ENCODE measurements around the gene PTPRU.

Gene PTPRU

DNA sequence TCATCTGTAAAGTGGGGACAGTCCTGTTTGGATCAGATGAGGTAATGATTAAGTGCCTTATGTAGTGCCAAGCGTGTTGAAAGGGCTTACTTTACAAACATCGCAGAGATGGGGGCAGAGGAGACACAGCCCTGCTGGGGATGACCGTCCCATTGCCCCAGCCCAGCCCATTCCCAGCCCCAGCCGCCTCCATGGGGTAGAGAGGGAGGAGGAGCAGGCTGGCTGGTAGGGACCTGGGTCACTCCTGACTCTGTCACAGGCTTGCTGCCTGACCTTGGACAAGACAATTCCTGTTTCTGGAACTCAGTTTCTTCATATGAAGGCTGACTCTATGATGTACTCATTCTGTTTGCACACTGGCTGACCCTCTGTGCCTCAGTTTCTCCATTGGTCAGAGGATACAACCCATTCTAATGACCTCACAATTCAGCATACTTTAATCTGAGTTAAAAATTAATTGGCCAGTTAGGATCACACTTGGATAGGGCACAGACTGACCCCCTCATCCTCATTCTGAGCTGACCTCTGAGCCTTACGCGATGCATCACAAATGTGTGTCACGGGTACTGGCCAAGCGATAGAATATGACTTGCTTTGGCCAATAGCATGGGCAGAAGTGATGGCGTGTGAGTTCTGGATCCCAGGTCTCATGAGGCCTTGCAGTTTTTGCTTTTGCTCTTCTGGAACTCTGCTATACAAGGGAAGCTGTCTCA lies 91.1 kb downstream of the PTPRU start:
- no peak overlapping the region for H3K4me2 ChIP-seq (ENCODE audit: low read depth, low read length, poor library complexity, severe bottlenecking)
- TF ChIP-seq, protein P1, sequence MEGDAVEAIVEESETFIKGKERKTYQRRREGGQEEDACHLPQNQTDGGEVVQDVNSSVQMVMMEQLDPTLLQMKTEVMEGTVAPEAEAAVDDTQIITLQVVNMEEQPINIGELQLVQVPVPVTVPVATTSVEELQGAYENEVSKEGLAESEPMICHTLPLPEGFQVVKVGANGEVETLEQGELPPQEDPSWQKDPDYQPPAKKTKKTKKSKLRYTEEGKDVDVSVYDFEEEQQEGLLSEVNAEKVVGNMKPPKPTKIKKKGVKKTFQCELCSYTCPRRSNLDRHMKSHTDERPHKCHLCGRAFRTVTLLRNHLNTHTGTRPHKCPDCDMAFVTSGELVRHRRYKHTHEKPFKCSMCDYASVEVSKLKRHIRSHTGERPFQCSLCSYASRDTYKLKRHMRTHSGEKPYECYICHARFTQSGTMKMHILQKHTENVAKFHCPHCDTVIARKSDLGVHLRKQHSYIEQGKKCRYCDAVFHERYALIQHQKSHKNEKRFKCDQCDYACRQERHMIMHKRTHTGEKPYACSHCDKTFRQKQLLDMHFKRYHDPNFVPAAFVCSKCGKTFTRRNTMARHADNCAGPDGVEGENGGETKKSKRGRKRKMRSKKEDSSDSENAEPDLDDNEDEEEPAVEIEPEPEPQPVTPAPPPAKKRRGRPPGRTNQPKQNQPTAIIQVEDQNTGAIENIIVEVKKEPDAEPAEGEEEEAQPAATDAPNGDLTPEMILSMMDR (conservative IDR thresholded peaks at IDR 0.05; ENCODE audit: low read length) = no peak
- no peak for TF ChIP-seq EZH2phosphoT487 (IDR thresholded peaks at IDR 0.05; ENCODE audit: borderline replicate concordance)
- no peaks in the 10 kb centered on the region for H3K4me1 ChIP-seq (ENCODE audit: insufficient read depth, low read length, poor library complexity, severe bottlenecking)
- no peaks in the 10 kb centered on the region for H3K36me3 ChIP-seq (ENCODE audit: insufficient read depth, low read length)
- H3K9me3 ChIP-seq (ENCODE audit: insufficient read depth, low read depth, low read length) = no peaks in the 10 kb centered on the region
- no peaks in the 10 kb centered on the region for H3F3A ChIP-seq (ENCODE audit: low read depth)
- no peaks in the 10 kb centered on the region for H3K9me2 ChIP-seq (replicated peaks; ENCODE audit: low read depth, low read length)
- H3K4me3 ChIP-seq (ENCODE audit: low read length, poor library complexity, severe bottlenecking) = no peak overlapping the region
- H3K9ac ChIP-seq (ENCODE audit: low read depth, low read length, poor library complexity, severe bottlenecking) = no peak overlapping the region
- no peaks in the 10 kb centered on the region for H3K27me3 ChIP-seq (ENCODE audit: insufficient read depth, low read length, poor library complexity, severe bottlenecking)
- no peaks in the 10 kb centered on the region for H4K20me1 ChIP-seq (ENCODE audit: insufficient read depth, low read length, poor library complexity, severe bottlenecking)
- H3K79me2 ChIP-seq (ENCODE audit: insufficient read depth, low read length) = no peaks in the 10 kb centered on the region
- no peak overlapping the region for H2AFZ ChIP-seq (ENCODE audit: low read length)

DNA sequence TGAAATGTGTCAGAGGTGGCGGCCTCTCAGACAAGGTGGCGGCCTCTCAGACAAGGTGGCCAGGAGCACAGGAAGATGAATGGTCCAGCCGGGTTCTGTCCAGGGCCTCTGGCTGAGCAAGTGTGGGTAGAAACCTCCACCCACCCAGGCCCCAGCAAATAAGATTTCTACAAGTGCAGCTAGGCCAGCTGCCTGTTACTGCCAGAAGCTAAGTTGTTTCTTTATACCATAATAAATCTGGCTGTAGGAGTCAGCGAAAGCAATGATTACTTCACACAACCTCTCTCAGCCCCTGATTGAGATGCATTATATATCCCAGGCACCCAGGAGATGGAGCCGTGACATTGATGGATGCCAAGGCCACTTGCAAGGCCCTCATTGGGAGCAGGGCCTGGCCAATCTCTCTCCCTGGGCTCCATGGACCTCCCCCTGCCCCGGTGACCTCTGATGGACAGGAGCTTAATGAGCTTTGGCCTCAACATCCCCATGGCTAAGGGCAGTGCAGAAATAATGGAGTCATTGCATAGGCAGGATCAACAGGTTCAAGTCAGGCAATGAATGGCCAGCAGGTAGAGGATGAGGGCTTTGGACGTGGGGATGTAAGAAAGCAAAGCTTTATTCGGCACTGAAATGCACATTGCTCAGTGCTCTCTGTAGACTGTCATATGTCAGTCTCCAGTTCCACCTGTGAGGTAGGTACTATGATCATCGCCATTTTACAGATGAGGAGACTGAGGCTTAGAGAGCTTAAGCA lies 92.9 kb downstream of the PTPRU start:
- H3K4me3 ChIP-seq (ENCODE audit: low read length, poor library complexity, severe bottlenecking) = no peak overlapping the region
- H3K9ac ChIP-seq (ENCODE audit: low read depth, low read length, poor library complexity, severe bottlenecking) = no peak overlapping the region
- no peaks in the 10 kb centered on the region for H4K20me1 ChIP-seq (ENCODE audit: insufficient read depth, low read length, poor library complexity, severe bottlenecking)
- H3K79me2 ChIP-seq (ENCODE audit: insufficient read depth, low read length) = no peaks in the 10 kb centered on the region
- no peak for TF ChIP-seq EZH2phosphoT487 (IDR thresholded peaks at IDR 0.05; ENCODE audit: borderline replicate concordance)
- TF ChIP-seq, protein P1 (conservative IDR thresholded peaks at IDR 0.05; ENCODE audit: low read length) = no peak
- no peaks in the 10 kb centered on the region for H3K9me3 ChIP-seq (ENCODE audit: insufficient read depth, low read depth, low read length)
- no peaks in the 10 kb centered on the region for H3K4me1 ChIP-seq (ENCODE audit: insufficient read depth, low read length, poor library complexity, severe bottlenecking)
- H2AFZ ChIP-seq (ENCODE audit: low read length) = no peak overlapping the region
- H3K9me2 ChIP-seq (replicated peaks; ENCODE audit: low read depth, low read length) = no peaks in the 10 kb centered on the region
- no peaks in the 10 kb centered on the region for H3K36me3 ChIP-seq (ENCODE audit: insufficient read depth, low read length)
- no peaks in the 10 kb centered on the region for H3K27me3 ChIP-seq (ENCODE audit: insufficient read depth, low read length, poor library complexity, severe bottlenecking)
- H3K4me2 ChIP-seq (ENCODE audit: low read depth, low read length, poor library complexity, severe bottlenecking) = no peak overlapping the region
- H3F3A ChIP-seq (ENCODE audit: low read depth) = no peaks in the 10 kb centered on the region

DNA sequence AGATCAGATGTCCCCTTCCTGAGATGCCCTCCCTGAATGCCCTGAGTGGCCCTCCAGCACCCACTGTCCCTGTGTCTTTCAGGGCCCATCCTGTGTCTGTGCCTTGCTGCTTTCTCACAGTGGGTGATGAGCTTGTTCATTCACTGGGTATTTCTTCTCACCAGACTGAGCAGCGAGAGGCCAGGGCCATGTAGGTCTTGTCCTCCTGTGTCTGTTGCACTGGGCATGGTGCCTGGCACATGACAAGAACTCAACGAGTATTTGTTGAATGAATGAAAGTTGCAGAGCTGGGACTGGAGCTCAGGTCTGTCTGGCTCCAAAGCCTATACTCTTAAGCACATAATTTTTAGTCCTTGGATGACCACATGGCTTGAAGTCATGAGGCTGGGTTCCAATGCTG lies 93.8 kb downstream of the PTPRU start:
- Histone ChIP-seq H3K79me2 (ENCODE audit: insufficient read depth, low read length) (no peaks in the 10 kb centered on the region), H3F3A (ENCODE audit: low read depth) (no peaks in the 10 kb centered on the region), H3K9me2 (replicated peaks; ENCODE audit: low read depth, low read length) (no peaks in the 10 kb centered on the region), H3K36me3 (ENCODE audit: insufficient read depth, low read length) (no peaks in the 10 kb centered on the region), H3K9ac (ENCODE audit: low read depth, low read length, poor library complexity, severe bottlenecking) (no peak overlapping the region), H3K4me3 (ENCODE audit: low read length, poor library complexity, severe bottlenecking) (no peak overlapping the region), H3K9me3 (ENCODE audit: insufficient read depth, low read depth, low read length) (no peaks in the 10 kb centered on the region), H3K4me1 (ENCODE audit: insufficient read depth, low read length, poor library complexity, severe bottlenecking) (no peaks in the 10 kb centered on the region), H3K27me3 (ENCODE audit: insufficient read depth, low read length, poor library complexity, severe bottlenecking) (no peaks in the 10 kb centered on the region), H3K4me2 (ENCODE audit: low read depth, low read length, poor library complexity, severe bottlenecking) (no peak overlapping the region), H2AFZ (ENCODE audit: low read length) (no peak overlapping the region), H4K20me1 (ENCODE audit: insufficient read depth, low read length, poor library complexity, severe bottlenecking) (no peaks in the 10 kb centered on the region)
- TF ChIP-seq EZH2phosphoT487 (IDR thresholded peaks at IDR 0.05; ENCODE audit: borderline replicate concordance) = no peak
- TF ChIP-seq, protein P1 (conservative IDR thresholded peaks at IDR 0.05; ENCODE audit: low read length) = no peak

Data from Loucy (cell line).